Common myeloid progenitor, CD34-positive (primary cell): ENCODE measurements around the gene NXPH4.
A peak's percentile ranks its signal among the peaks of the same experiment; 100 is the strongest.

Experiments
- CTCF ChIA-PET: fragments of 350-600 bp; sonication (Branson Sonifier 250); formaldehyde crosslinking; loops from one replicate; lab custom pipeline; 2021; ENCODE audit warnings: antibody characterized with exemption; lab: Charles Lee
- POLR2A ChIA-PET: fragments of 350-600 bp; sonication (Branson Sonifier 250); formaldehyde crosslinking; loops from one replicate; lab custom pipeline; 2021; ENCODE audit warnings: antibody characterized with exemption; lab: Charles Lee
- DNase-seq, 3 donors: peaks; one replicate each; pipeline versions ENCODE4 v3.0.0 to v3.0.0-alpha.2; 2013
- H3K27ac ChIP-seq, 2 experiments: 1 replicate in 1 of 2; 2 replicates in 1 of 2; pipeline ENCODE4 v1.7.0; 2013; ENCODE audit warnings: inconsistent platforms in 2 of 2, low read length in 2 of 2, mild to moderate bottlenecking in 2 of 2, low read depth in 1 of 2, moderate library complexity in 1 of 2; ENCODE audit not compliant: severe bottlenecking in 2 of 2, insufficient read depth in 1 of 2, poor library complexity in 1 of 2
- H3K27me3 ChIP-seq, 5 experiments: replicated peaks in 2 of 5; 1 replicate in 3 of 5; 2 replicates in 2 of 5; pipeline versions ENCODE4 v1.6.1 to v1.7.0; 2013; ENCODE audit warnings: low read length in 4 of 5, mild to moderate bottlenecking in 2 of 5, moderate library complexity in 2 of 5, inconsistent platforms in 1 of 5; ENCODE audit not compliant: insufficient read depth in 5 of 5, control insufficient read depth in 4 of 5
- H3K36me3 ChIP-seq, 4 experiments: 1 replicate in 2 of 4; 2 replicates in 2 of 4; pipeline versions ENCODE4 v1.6.1 to v1.7.0; 2013; ENCODE audit warnings: low read length in 3 of 4, control low read depth in 1 of 4, mild to moderate bottlenecking in 1 of 4; ENCODE audit not compliant: control insufficient read depth in 4 of 4, insufficient read depth in 4 of 4
- H3K4me1 ChIP-seq, 4 experiments: 1 replicate in 3 of 4; 2 replicates in 1 of 4; pipeline versions ENCODE4 v1.6.1 to v1.7.1; 2013; ENCODE audit warnings: low read length in 3 of 4, mild to moderate bottlenecking in 3 of 4, control low read depth in 1 of 4, inconsistent platforms in 1 of 4, moderate library complexity in 1 of 4; ENCODE audit not compliant: control insufficient read depth in 4 of 4, insufficient read depth in 4 of 4; ENCODE audit errors: control extremely low read depth in 1 of 4
- H3K4me3 ChIP-seq, 7 experiments: 1 replicate in 4 of 7; 2 replicates in 3 of 7; pipeline versions ENCODE4 v1.5.1 to v1.7.0; 2013; ENCODE audit warnings: mild to moderate bottlenecking in 7 of 7, low read length in 6 of 7, moderate library complexity in 6 of 7, inconsistent platforms in 2 of 7, low read depth in 2 of 7, control low read depth in 1 of 7; ENCODE audit not compliant: insufficient read depth in 4 of 7, control insufficient read depth in 1 of 7; ENCODE audit errors: extremely low read depth in 1 of 7
- H3K9me3 ChIP-seq, 5 experiments: 1 replicate in 4 of 5; 2 replicates in 1 of 5; pipeline versions ENCODE4 v1.6.1 to v1.7.1; 2013; ENCODE audit warnings: low read length in 4 of 5, mild to moderate bottlenecking in 2 of 5, inconsistent platforms in 1 of 5, low read depth in 1 of 5, moderate library complexity in 1 of 5; ENCODE audit not compliant: control insufficient read depth in 4 of 5, insufficient read depth in 2 of 5; ENCODE audit errors: control extremely low read depth in 1 of 5
- WGBS: methylation state at CpG from one replicate; pipeline ENCODE4 v1.1.5; 2013; ENCODE audit not compliant: insufficient coverage; 5-methylcytosine and 5-hydroxymethylcytosine counted together

Gene NXPH4

GRCh38 chr12:57181561-57182155, 34.9 kb upstream of the NXPH4 start:
- CTCF ChIA-PET = interaction anchor here (1.4 to 18.6 kb wide), 9 partner anchors 4 to 171 kb away, joined by 3 to 350 read pairs (median 20); partner anchors contain the start of genes LRP1, LRP1-AS and STAT6
- Histone ChIP-seq H3K4me3 (no peak overlapping the region), H3K27me3 (peaks cover 0 to 3% (median 0%) of the 10 kb centered on the region in 5 experiments), H3K4me1 (no peaks in the 10 kb centered on the region), H3K27ac (no peak overlapping the region), H3K36me3 (no peaks in the 10 kb centered on the region), H3K9me3 (no peaks in the 10 kb centered on the region)
- POLR2A ChIA-PET = no interaction called here
- WGBS = 92% methylated on average over 4 of the region's 5 CpGs
- DNase-seq = no peak

GRCh38 chr12:57182918-57183575, 33.5 kb upstream of the NXPH4 start:
- CTCF ChIA-PET = interaction anchor here (0.7 to 18.6 kb wide), 13 partner anchors 8 to 188 kb away, joined by 3 to 350 read pairs (median 4); partner anchors contain the start of genes LRP1, MYO1A and STAT6

GRCh38 chr12:57183939-57184725, 32.5 kb upstream of the NXPH4 start:
- Histone ChIP-seq H3K4me1 (no peaks in the 10 kb centered on the region), H3K27me3 (peaks cover 0 to 3% (median 0%) of the 10 kb centered on the region in 5 experiments), H3K27ac (no peak overlapping the region), H3K4me3 (no peak overlapping the region), H3K9me3 (no peaks in the 10 kb centered on the region), H3K36me3 (no peaks in the 10 kb centered on the region)
- no peak for DNase-seq
- ChIA-PET POLR2A (interaction anchor here (1.3 kb wide), 1 partner anchor 57 kb away, joined by 3 read pairs; no protein-coding TSS in a partner anchor), CTCF (interaction anchor here (0.6 to 18.6 kb wide), 12 partner anchors 8 to 431 kb away, joined by 3 to 350 read pairs (median 4); partner anchors contain the start of genes LRP1 and STAT6)
- WGBS = 98% methylated on average over 19 of the region's 22 CpGs

More at GRCh38 chr12:57182918-57183575, 33.5 kb upstream of the NXPH4 start:
- WGBS = 64% methylated on average over 10 of the region's 13 CpGs
- H3K4me1 ChIP-seq = no peaks in the 10 kb centered on the region
- DNase-seq = peak; percentile 49 to 75 (median 63)
- H3K27ac ChIP-seq = no peak overlapping the region
- POLR2A ChIA-PET = interaction anchor here (0.6 to 1.3 kb wide), 2 partner anchors 58 to 72 kb away, joined by 3 to 4 read pairs; partner anchors contain the start of gene STAT6
- H3K36me3 ChIP-seq = no peaks in the 10 kb centered on the region
- H3K4me3 ChIP-seq = no peak overlapping the region
- H3K27me3 ChIP-seq = peaks cover 0 to 3% (median 0%) of the 10 kb centered on the region in 5 experiments
- no peaks in the 10 kb centered on the region for H3K9me3 ChIP-seq

GRCh38 chr12:57185403-57185802, 31.2 kb upstream of the NXPH4 start:
- no peaks in the 10 kb centered on the region for H3K36me3 ChIP-seq
- ChIA-PET POLR2A (no interaction called here), CTCF (interaction anchor here (1.0 to 18.6 kb wide), 6 partner anchors 10 to 177 kb away, joined by 5 to 350 read pairs (median 22); partner anchors contain the start of gene LRP1)
- no peak for DNase-seq
- WGBS = 96% methylated on average over 25 of the region's 25 CpGs
- H3K9me3 ChIP-seq = no peaks in the 10 kb centered on the region
- H3K27ac ChIP-seq = no peak overlapping the region
- peaks cover 0 to 3% (median 0%) of the 10 kb centered on the region in 5 experiments for H3K27me3 ChIP-seq
- H3K4me3 ChIP-seq = no peak overlapping the region
- H3K4me1 ChIP-seq = peaks cover 0 to 7% (median 3%) of the 10 kb centered on the region in 4 experiments

GRCh38 chr12:57185906-57186508, 30.6 kb upstream of the NXPH4 start:
- Histone ChIP-seq H3K9me3 (no peaks in the 10 kb centered on the region), H3K27ac (no peak overlapping the region), H3K27me3 (peaks cover 0 to 3% (median 0%) of the 10 kb centered on the region in 5 experiments), H3K36me3 (no peaks in the 10 kb centered on the region), H3K4me3 (no peak overlapping the region), H3K4me1 (peaks cover 0 to 7% (median 4%) of the 10 kb centered on the region in 4 experiments)
- DNase-seq = no peak
- WGBS = 89% methylated on average over 12 of the region's 12 CpGs
- POLR2A ChIA-PET = interaction anchor here (0.6 kb wide), 1 partner anchor 249 kb away, joined by 3 read pairs; no protein-coding TSS in a partner anchor
- CTCF ChIA-PET = interaction anchor here (0.7 to 18.6 kb wide), 9 partner anchors 11 to 178 kb away, joined by 3 to 350 read pairs (median 6); partner anchors contain the start of genes LRP1 and STAT6
